ENCODE measurements around the gene CYTH3.

The CYTH3 gene

GRCh38 chr7:6130007-6130587 is 142.3 kb downstream of the CYTH3 start:
- H3K27me3 ChIP-seq (ENCODE audit: insufficient read depth, poor library complexity, severe bottlenecking): no peaks in the 10 kb centered on the region
- no peak overlapping the region for H3K27ac ChIP-seq (replicated peaks)
- H3K4me3 ChIP-seq (replicated peaks; ENCODE audit: insufficient read depth, low read length): no peak overlapping the region
- DNase-seq (ENCODE audit: low read depth in 1 of 2, low spot score in 1 of 2): no peak
- no peak for TF ChIP-seq CTCF (IDR thresholded peaks at IDR 0.05; ENCODE audit: insufficient read depth, low read length)
- TF ChIP-seq POLR2AphosphoS5 (IDR thresholded peaks at IDR 0.05; ENCODE audit: low read depth): no peak
- no peak for TF ChIP-seq SPI1 (IDR thresholded peaks at IDR 0.05; ENCODE audit: borderline replicate concordance, low read depth)

- H3K4me3 ChIP-seq (replicated peaks; ENCODE audit: insufficient read depth, low read length): no peak overlapping the region
- no peak overlapping the region for H3K27ac ChIP-seq (replicated peaks)
- TF ChIP-seq POLR2AphosphoS5 (IDR thresholded peaks at IDR 0.05; ENCODE audit: low read depth) (no peak), GABPA (IDR thresholded peaks at IDR 0.05; ENCODE audit: low read depth) (no peak), REST (IDR thresholded peaks at IDR 0.05; ENCODE audit: insufficient replicate concordance, low read depth) (no peak), SPI1 (IDR thresholded peaks at IDR 0.05; ENCODE audit: borderline replicate concordance, low read depth) (no peak), CTCF (IDR thresholded peaks at IDR 0.05; ENCODE audit: insufficient read depth, low read length) (no peak)
- no peak for DNase-seq (ENCODE audit: low read depth in 1 of 2, low spot score in 1 of 2)
- no peaks in the 10 kb centered on the region for H3K27me3 ChIP-seq (ENCODE audit: insufficient read depth, poor library complexity, severe bottlenecking)
Measured at GRCh38 chr7:6128205-6128604, 144.2 kb downstream of the CYTH3 start.

- DNase-seq (ENCODE audit: low read depth in 1 of 2, low spot score in 1 of 2): no peak
- Histone ChIP-seq H3K27me3 (ENCODE audit: insufficient read depth, poor library complexity, severe bottlenecking) (no peaks in the 10 kb centered on the region), H3K27ac (replicated peaks) (no peak overlapping the region), H3K4me3 (replicated peaks; ENCODE audit: insufficient read depth, low read length) (no peak overlapping the region)
- TF ChIP-seq POLR2AphosphoS5 (IDR thresholded peaks at IDR 0.05; ENCODE audit: low read depth) (no peak), GABPA (IDR thresholded peaks at IDR 0.05; ENCODE audit: low read depth) (no peak), REST (IDR thresholded peaks at IDR 0.05; ENCODE audit: insufficient replicate concordance, low read depth) (no peak), CTCF (IDR thresholded peaks at IDR 0.05; ENCODE audit: insufficient read depth, low read length) (no peak), SPI1 (IDR thresholded peaks at IDR 0.05; ENCODE audit: borderline replicate concordance, low read depth) (no peak)
Measured at GRCh38 chr7:6127110-6127490, 145.3 kb downstream of the CYTH3 start.

GRCh38 chr7:6123843-6124242 is 148.6 kb downstream of the CYTH3 start:
- Histone ChIP-seq H3K4me3 (replicated peaks; ENCODE audit: insufficient read depth, low read length) (no peak overlapping the region), H3K27me3 (ENCODE audit: insufficient read depth, poor library complexity, severe bottlenecking) (no peaks in the 10 kb centered on the region), H3K27ac (replicated peaks) (no peak overlapping the region)
- TF ChIP-seq POLR2AphosphoS5 (IDR thresholded peaks at IDR 0.05; ENCODE audit: low read depth) (no peak), CTCF (IDR thresholded peaks at IDR 0.05; ENCODE audit: insufficient read depth, low read length) (no peak), REST (IDR thresholded peaks at IDR 0.05; ENCODE audit: insufficient replicate concordance, low read depth) (no peak), GABPA (IDR thresholded peaks at IDR 0.05; ENCODE audit: low read depth) (no peak), SPI1 (IDR thresholded peaks at IDR 0.05; ENCODE audit: borderline replicate concordance, low read depth) (no peak)
- DNase-seq (ENCODE audit: low read depth in 1 of 2, low spot score in 1 of 2): no peak

All from HL-60 (cell line).